ENCODE data around the gene SLC22A7.

DNA sequence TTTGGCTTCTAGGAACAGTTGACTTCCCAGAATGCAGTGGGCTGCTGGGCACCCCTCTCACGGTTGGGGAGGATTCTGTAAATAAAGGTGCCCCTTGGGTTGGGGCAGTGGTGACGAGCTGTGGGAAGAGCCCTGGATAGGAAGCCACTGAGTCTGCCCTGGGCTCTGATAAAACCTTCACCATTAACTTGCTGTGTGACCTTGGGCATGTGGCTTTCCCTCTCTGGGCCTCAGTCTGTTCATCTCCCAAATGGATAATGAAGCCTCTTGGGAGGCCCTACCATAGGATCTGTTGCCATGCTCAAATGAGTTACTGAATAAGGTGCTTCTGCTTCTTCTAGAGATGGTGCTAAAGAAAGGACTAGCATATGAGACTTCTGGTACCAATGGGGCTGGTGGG, 6.8 kb downstream of the SLC22A7 start:
- TF ChIP-seq, protein P1, sequence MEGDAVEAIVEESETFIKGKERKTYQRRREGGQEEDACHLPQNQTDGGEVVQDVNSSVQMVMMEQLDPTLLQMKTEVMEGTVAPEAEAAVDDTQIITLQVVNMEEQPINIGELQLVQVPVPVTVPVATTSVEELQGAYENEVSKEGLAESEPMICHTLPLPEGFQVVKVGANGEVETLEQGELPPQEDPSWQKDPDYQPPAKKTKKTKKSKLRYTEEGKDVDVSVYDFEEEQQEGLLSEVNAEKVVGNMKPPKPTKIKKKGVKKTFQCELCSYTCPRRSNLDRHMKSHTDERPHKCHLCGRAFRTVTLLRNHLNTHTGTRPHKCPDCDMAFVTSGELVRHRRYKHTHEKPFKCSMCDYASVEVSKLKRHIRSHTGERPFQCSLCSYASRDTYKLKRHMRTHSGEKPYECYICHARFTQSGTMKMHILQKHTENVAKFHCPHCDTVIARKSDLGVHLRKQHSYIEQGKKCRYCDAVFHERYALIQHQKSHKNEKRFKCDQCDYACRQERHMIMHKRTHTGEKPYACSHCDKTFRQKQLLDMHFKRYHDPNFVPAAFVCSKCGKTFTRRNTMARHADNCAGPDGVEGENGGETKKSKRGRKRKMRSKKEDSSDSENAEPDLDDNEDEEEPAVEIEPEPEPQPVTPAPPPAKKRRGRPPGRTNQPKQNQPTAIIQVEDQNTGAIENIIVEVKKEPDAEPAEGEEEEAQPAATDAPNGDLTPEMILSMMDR (IDR thresholded peaks at IDR 0.05; ENCODE audit: low read depth, low read length, poor library complexity, severe bottlenecking), result no peak
- no peak for TF ChIP-seq EZH2phosphoT487 (IDR thresholded peaks at IDR 0.05; ENCODE audit: borderline replicate concordance, low read length)

Measured in DOHH2 (cell line).